AG09319 (cell line): ENCODE results near the gene DCUN1D4.

Experiments used
- DNase-seq: peaks from one replicate; pipeline ENCODE4 v3.0.0-alpha.2; 2010; ENCODE audit warnings: low read depth; ENCODE audit errors: extremely low read depth
- TF ChIP-seq, protein P1 (sequence below): IDR thresholded peaks from 2 replicates; pipeline ENCODE4 v1.5.1; 2011; ENCODE audit warnings: low read depth, mild to moderate bottlenecking, inconsistent platforms, low read length, moderate library complexity

DCUN1D4 gene

DNA sequence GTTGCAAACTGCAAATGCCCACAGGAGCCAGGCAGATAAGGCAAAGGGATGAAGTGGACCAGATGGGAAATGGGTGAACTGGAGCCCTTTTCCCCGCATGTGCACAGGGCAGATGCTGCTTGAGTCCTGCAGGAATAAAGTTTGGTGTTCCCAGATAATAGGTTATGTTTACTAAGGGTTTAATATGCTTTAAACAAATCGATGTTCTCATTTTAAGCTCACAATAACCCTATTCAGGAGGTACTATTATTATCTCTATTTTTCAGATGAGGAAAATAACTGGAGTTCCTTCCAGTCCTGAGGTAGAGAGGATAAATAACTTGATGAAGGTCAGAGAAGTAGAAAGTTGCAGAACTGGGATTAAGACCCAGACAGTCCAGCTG lies 99.9 kb downstream of the DCUN1D4 start:
- TF ChIP-seq, protein P1, sequence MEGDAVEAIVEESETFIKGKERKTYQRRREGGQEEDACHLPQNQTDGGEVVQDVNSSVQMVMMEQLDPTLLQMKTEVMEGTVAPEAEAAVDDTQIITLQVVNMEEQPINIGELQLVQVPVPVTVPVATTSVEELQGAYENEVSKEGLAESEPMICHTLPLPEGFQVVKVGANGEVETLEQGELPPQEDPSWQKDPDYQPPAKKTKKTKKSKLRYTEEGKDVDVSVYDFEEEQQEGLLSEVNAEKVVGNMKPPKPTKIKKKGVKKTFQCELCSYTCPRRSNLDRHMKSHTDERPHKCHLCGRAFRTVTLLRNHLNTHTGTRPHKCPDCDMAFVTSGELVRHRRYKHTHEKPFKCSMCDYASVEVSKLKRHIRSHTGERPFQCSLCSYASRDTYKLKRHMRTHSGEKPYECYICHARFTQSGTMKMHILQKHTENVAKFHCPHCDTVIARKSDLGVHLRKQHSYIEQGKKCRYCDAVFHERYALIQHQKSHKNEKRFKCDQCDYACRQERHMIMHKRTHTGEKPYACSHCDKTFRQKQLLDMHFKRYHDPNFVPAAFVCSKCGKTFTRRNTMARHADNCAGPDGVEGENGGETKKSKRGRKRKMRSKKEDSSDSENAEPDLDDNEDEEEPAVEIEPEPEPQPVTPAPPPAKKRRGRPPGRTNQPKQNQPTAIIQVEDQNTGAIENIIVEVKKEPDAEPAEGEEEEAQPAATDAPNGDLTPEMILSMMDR, result no peak

DNA sequence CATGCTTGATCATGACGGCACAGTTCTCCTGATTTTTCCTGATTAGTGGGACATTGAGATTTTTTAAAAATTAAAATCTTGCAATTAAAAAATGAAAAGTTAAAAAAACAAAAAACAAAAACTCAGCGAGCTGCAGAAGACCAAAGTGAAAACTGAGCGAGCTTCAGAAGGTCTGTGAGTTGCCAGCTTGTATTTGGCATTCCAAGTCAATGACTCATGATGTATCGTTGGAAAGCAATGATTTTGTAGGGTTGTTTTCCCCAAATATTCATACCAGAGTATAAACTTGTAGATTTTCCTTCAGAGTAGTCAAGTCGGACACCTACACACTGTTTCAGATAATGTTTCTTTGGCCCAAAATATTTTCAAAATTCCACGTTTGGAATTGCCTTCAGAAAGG lies 100.3 kb downstream of the DCUN1D4 start:
- TF ChIP-seq, protein P1, result no peak
- DNase-seq, result no peak

More for the DNA sequence above, 99.9 kb downstream of the DCUN1D4 start:
- no peak for DNase-seq

DNA sequence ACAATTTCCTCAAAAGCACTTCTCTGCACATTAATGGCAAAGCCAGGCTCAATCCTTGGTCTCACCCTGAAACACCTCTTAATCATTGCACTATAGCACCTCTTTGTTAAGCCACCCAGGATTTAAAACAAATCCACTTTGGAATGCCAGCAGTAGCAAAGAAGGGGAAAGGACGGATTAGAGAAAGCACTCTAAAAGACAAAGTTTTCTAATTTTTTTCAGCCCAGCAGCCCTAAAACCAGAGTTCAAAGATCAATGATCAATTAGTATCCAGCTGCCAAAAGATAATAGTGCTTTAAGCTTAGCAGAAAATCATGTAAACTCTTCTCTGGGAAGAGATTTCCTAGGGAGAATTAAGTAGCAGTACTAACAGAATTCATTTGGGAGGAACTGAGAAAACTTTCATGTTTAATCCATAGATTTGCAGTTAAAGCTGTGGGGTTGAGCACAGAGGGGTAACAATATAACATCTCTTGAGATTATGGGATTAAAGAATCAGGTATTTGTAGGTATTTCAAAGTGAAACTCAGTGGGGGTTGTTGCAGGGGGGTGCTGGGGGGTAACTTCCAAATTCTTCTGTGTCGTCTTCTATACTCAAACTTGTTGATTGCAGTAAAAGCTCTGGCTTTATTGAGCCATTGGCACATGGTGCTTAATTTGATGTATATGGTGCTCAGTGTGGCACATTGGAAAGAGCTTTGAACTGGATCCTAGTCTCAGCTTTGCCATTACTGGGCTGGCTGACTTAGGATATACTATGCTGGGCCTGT lies 115.4 kb downstream of the DCUN1D4 start:
- TF ChIP-seq, protein P1, result no peak
- DNase-seq, result no peak

DNA sequence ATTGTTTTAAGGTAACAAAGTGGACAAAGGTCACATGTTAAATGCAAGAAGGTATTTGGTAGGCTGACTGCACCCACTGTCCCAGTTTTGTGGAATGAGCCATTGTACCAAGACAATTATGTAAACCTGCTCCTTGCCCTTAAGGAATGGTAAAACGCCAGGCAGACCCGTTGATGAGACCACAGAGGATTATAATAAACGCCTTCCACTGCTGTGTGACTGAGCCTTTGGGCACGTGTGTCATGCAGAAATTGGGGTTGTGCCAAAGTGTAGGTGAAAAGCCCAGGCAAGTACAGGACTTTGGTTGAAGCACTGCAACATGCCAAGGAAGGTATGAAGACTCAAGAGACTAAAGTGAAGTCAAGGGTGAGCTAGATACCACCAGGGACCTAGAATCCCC lies 117.5 kb downstream of the DCUN1D4 start:
- TF ChIP-seq, protein P1, result no peak
- DNase-seq, result no peak

DNA sequence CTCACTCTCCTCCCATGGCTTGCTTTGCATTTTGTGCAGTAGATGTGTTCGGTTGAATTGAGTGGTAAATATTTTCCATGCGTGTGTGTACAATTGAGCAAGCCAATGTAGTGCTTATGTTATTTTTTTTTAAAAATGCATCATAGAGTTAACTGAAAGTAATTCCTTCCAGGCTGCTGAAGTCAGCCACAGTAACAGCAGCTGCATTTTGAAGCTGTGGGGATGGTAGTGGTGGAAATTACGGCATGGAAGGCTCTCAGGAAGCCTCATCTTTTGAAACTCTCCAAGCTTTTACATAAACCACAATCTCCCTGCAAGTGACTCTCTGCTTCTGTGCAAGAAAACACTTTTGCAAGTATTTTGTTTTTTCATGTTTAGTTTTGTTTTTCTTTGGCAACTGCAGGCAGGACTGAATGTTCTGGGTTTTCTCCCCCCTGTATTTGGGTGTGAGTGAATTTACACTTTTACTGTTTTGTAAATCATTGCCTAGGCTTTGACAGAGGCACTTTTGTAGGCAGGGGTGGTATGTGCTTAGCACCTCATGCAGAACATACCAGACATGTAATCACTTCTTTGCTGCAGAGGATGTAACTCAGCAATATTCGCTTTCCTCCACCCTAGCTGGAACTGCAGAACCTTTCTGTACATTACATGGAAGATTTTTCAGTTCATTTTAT lies 121.0 kb downstream of the DCUN1D4 start:
- no peak for DNase-seq
- TF ChIP-seq, protein P1, result no peak

DNA sequence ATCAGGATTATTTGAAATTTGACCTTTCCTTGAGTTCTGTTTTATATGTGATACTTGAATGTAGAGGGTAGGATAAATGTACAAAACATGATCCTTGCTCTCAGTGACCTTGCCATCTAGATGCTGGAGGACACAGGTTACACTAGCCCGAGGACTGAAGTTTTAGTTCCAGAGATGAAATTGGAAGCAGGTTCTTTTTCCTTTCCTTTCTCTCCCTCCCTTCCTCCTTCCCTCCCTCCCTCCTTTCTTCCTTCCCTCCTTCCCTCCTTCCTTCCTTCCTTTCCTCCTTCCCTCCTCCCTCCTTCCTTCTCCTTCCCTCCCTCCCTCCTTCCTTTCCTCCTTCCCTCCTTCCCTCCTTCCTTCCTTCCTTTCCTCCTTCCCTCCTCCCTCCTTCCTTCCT lies 122.9 kb downstream of the DCUN1D4 start:
- TF ChIP-seq, protein P1, result no peak
- DNase-seq, result no peak
